ENCODE data around the gene XPR1. TPM values are rescaled to one million over a fixed set of nuclear protein-coding genes. Genes with fewer than 3 reads are reported as not detected.
A peak's percentile ranks its signal among the peaks of the same experiment; 100 is the strongest.

Gene XPR1
- total and polyA plus RNA-seq, 2 of the 8 experiments (the other 6 are each of a cell fraction or from before 2014, with no cell fraction given): 28.6 to 43.9 TPM

DNA sequence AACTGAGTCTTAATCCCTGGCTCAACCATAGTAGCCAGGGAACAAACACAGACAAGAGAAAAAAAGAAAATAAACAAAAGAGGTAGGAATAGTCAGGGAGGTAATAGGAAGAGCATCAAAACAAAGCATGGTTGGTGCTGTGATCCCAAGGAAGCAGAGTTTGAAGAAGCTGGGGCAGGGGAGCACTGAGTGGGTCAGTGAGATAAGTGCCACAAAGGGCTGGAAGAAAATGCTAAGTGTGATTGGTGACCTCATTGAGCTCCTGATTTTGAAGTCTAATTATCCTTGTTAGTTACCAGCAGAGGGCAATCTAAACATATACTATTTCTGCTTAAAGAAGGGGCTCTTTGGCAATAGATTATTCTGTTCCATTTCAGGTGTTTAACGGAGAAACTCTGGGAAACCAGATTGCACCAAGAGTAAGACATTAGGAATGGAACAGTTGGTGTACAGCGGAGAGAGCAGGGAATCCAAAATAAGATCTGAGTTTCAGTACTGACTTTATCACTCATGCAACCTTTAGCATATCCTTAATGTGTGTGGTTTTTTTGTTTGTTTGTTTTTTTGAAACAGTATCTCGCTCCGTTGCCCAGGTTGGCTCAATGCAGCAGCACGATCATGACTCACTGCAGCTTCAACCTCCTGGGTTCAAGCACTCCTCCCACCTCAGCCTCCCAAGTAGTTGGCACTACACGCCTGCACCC lies 250.1 kb downstream of the XPR1 start:
- Histone ChIP-seq H3K23me2 (ENCODE audit: low read depth, low read length) (no peaks in the 10 kb centered on the region), H3K4me1 (replicated peaks in 1 of 4; ENCODE audit: control insufficient read depth in 3 of 4, insufficient read depth in 4 of 4, low read length in 3 of 4) (no peaks in the 10 kb centered on the region), H4K5ac (ENCODE audit: insufficient read length, low read depth, low read length) (no peak overlapping the region), H3K9me3 (ENCODE audit: insufficient read depth in 2 of 2, low read depth in 1 of 2, low read length in 1 of 2) (no peaks in the 10 kb centered on the region), H3K4ac (replicated peaks; ENCODE audit: insufficient read length, low read depth, low read length) (no peak overlapping the region), H4K91ac (replicated peaks; ENCODE audit: insufficient read length, low read length) (no peak overlapping the region), H3K56ac (replicated peaks; ENCODE audit: insufficient read length, low read depth, low read length) (no peak overlapping the region), H2BK12ac (ENCODE audit: low read depth, low read length) (no peak overlapping the region), H2AK5ac (ENCODE audit: low read depth, low read length) (no peak overlapping the region), H3K14ac (ENCODE audit: insufficient read length) (no peak overlapping the region), H3K9ac (replicated peaks in 1 of 4; ENCODE audit: extremely low read depth in 1 of 4, low read depth in 3 of 4, low read length in 3 of 4) (no peak overlapping the region), H2BK15ac (ENCODE audit: low read length) (no peak overlapping the region), H3K4me3 (ENCODE audit: extremely low read depth in 1 of 4, insufficient read depth in 2 of 4, low read depth in 3 of 4, low read length in 4 of 4) (no peak overlapping the region), H3K23ac (ENCODE audit: insufficient read length) (no peak overlapping the region), H3K4me2 (ENCODE audit: insufficient read depth in 1 of 2, low read depth in 2 of 2, low read length in 2 of 2) (no peak overlapping the region), H4K8ac (ENCODE audit: extremely low read depth, insufficient read depth, low read length) (no peak overlapping the region), H3K18ac (ENCODE audit: extremely low read depth, low read length) (no peak overlapping the region), H4K20me1 (replicated peaks in 1 of 2; ENCODE audit: control insufficient read depth in 1 of 2, insufficient read depth in 2 of 2, low read length in 2 of 2) (no peaks in the 10 kb centered on the region), H2BK120ac (replicated peaks; ENCODE audit: low read depth, low read length) (no peak overlapping the region), H3K79me1 (ENCODE audit: low read depth, low read length) (no peaks in the 10 kb centered on the region), H3K36me3 (ENCODE audit: control insufficient read depth in 2 of 4, insufficient read depth in 4 of 4, low read length in 3 of 4) (peaks cover 0 to 4% (median 0%) of the 10 kb centered on the region in 4 experiments; a peak in 2 of 8 replicates), H2BK5ac (ENCODE audit: low read depth, low read length) (no peak overlapping the region), H2BK20ac (ENCODE audit: low read length) (no peak overlapping the region), H3K27me3 (replicated peaks in 1 of 4; ENCODE audit: control insufficient read depth in 3 of 4, extremely low read depth in 1 of 4, insufficient read depth in 3 of 4, low read length in 3 of 4) (no peaks in the 10 kb centered on the region), H3K79me2 (ENCODE audit: control insufficient read depth in 1 of 2, insufficient read depth in 2 of 2, low read length in 2 of 2) (no peaks in the 10 kb centered on the region), H3K27ac (ENCODE audit: low read depth, low read length) (no peak overlapping the region), H2AFZ (ENCODE audit: low read length) (no peak overlapping the region)
- FAIRE-seq (peak; percentile 89), DNase-seq (ENCODE audit: low read depth in 1 of 2, low spot score in 2 of 2) (no peak)
- ChIA-PET POLR2A (ENCODE audit: partially characterized antibody) (interaction anchor here (0.7 to 1.4 kb wide), 4 partner anchors 30 to 279 kb away, joined by 3 to 4 read pairs (median 3); partner anchors contain the start of gene KIAA1614), CTCF (ENCODE audit: partially characterized antibody) (interaction anchor here (0.6 to 3.6 kb wide), 51 partner anchors 9 to 519 kb away, joined by 3 to 43 read pairs (median 3); partner anchors contain the start of gene KIAA1614)
- WGBS, 2 experiments (ENCODE audit: extremely low coverage in 1 of 2, insufficient coverage in 1 of 2, insufficient read length in 1 of 2, insufficient replicate concordance in 2 of 2, low coverage in 1 of 2, low lambda C conversion rate in 2 of 2, missing lambda C conversion rate in 1 of 2): 77% methylated on average over 6 of the region's 6 CpGs; no CpG with 5 or more reads in 1 of the 2 experiments
- TF ChIP-seq CEBPB (IDR thresholded peaks at IDR 0.05; ENCODE audit: low read depth, low read length): peak; percentile 72
- TF ChIP-seq, protein P1, sequence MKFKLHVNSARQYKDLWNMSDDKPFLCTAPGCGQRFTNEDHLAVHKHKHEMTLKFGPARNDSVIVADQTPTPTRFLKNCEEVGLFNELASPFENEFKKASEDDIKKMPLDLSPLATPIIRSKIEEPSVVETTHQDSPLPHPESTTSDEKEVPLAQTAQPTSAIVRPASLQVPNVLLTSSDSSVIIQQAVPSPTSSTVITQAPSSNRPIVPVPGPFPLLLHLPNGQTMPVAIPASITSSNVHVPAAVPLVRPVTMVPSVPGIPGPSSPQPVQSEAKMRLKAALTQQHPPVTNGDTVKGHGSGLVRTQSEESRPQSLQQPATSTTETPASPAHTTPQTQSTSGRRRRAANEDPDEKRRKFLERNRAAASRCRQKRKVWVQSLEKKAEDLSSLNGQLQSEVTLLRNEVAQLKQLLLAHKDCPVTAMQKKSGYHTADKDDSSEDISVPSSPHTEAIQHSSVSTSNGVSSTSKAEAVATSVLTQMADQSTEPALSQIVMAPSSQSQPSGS (IDR thresholded peaks at IDR 0.05; ENCODE audit: low read length): peak; percentile 70; the same call in 1 of the 2 replicates
- TF ChIP-seq SRF (IDR thresholded peaks at IDR 0.05; ENCODE audit: low read depth, low read length): no peak
- TF ChIP-seq, protein P2, sequence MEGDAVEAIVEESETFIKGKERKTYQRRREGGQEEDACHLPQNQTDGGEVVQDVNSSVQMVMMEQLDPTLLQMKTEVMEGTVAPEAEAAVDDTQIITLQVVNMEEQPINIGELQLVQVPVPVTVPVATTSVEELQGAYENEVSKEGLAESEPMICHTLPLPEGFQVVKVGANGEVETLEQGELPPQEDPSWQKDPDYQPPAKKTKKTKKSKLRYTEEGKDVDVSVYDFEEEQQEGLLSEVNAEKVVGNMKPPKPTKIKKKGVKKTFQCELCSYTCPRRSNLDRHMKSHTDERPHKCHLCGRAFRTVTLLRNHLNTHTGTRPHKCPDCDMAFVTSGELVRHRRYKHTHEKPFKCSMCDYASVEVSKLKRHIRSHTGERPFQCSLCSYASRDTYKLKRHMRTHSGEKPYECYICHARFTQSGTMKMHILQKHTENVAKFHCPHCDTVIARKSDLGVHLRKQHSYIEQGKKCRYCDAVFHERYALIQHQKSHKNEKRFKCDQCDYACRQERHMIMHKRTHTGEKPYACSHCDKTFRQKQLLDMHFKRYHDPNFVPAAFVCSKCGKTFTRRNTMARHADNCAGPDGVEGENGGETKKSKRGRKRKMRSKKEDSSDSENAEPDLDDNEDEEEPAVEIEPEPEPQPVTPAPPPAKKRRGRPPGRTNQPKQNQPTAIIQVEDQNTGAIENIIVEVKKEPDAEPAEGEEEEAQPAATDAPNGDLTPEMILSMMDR (IDR thresholded peaks at IDR 0.05; ENCODE audit: control extremely low read depth in 1 of 3, insufficient read depth in 1 of 3, low read depth in 1 of 3, low read length in 3 of 3): peak in 2 of 3 experiments; percentile 48 to 56; a peak in 2 of 4 replicates
- TF ChIP-seq NRF1 (IDR thresholded peaks at IDR 0.05; ENCODE audit: low read depth, low read length): no peak
- TF ChIP-seq JUN (IDR thresholded peaks at IDR 0.05; ENCODE audit: low read depth, low read length): 0 out of 2 replicates have a peak, but pooled peaks have one; percentile 54

Data from H1 (cell line).